ENCODE data around the gene NPSR1. TPM values are rescaled to one million over a fixed set of nuclear protein-coding genes. Genes with fewer than 3 reads are reported as not detected.

Gene NPSR1
- total RNA-seq, 1 donor from 2014 or later = not detected

DNA sequence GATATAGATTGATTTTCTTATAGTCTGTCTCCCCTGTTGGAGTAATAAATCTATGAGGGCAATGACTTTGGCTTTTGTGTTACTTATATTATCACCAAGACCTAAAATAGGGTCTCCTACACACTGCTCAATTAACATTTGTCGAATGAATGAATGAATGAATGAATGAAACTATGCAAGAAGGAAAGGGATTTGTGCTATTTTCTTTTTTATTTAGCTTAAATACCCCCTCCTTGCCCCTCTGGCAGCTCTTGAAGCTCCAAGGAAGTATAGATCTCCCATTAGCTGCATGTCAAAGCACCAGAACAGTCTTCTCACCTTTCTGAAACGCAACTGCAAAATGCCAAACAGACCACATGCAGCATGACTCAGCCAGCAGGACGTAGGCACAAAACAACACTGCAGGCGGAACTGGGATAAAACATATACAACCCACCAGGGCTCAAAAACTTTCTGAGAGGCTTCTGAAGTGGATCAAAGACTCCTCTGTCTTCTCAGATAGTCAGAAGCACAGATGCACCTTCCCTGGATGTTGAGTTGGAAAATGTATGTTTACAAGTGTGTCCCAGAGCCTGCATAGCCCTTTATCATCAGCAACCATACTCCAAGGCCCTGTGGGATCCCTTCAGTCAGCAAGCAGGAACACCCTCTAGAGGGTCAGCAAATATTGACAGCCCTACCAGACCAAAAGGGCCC lies 187.8 kb downstream of the NPSR1 start:
- FAIRE-seq (no peak), DNase-seq (ENCODE audit: low read depth) (peak; percentile 46)
- Histone ChIP-seq H4K20me1 (ENCODE audit: insufficient read depth, low read length) (no peaks in the 10 kb centered on the region), H2AFZ (ENCODE audit: low read depth, low read length) (peak overlapping the region; percentile 13), H3K36me3 (ENCODE audit: insufficient read depth, low read length) (no peaks in the 10 kb centered on the region), H3K9ac (ENCODE audit: low read length) (no peak overlapping the region), H3K4me2 (ENCODE audit: low read length) (peak overlapping the region; percentile 35), H3K27me3 (ENCODE audit: insufficient read depth, low read length) (no peaks in the 10 kb centered on the region), H3K27ac (ENCODE audit: low read depth, low read length) (no peak overlapping the region), H3K4me3 (ENCODE audit: insufficient read depth, low read depth, low read length) (no peak overlapping the region), H3K9me3 (ENCODE audit: insufficient read depth, low read depth, low read length) (no peaks in the 10 kb centered on the region), H3K79me2 (ENCODE audit: insufficient read depth, low read length) (no peaks in the 10 kb centered on the region), H3K4me1 (ENCODE audit: insufficient read depth, low read length) (peaks cover 10% of the 10 kb centered on the region)
- H3K4me1 Mint-ChIP-seq (ENCODE audit: low read depth, unreplicated experiment) = peaks cover 26% of the 10 kb centered on the region
- TF ChIP-seq, protein P1, sequence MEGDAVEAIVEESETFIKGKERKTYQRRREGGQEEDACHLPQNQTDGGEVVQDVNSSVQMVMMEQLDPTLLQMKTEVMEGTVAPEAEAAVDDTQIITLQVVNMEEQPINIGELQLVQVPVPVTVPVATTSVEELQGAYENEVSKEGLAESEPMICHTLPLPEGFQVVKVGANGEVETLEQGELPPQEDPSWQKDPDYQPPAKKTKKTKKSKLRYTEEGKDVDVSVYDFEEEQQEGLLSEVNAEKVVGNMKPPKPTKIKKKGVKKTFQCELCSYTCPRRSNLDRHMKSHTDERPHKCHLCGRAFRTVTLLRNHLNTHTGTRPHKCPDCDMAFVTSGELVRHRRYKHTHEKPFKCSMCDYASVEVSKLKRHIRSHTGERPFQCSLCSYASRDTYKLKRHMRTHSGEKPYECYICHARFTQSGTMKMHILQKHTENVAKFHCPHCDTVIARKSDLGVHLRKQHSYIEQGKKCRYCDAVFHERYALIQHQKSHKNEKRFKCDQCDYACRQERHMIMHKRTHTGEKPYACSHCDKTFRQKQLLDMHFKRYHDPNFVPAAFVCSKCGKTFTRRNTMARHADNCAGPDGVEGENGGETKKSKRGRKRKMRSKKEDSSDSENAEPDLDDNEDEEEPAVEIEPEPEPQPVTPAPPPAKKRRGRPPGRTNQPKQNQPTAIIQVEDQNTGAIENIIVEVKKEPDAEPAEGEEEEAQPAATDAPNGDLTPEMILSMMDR (IDR thresholded peaks at IDR 0.05; ENCODE audit: insufficient read depth, low read depth, low read length) = no peak
- no peak for TF ChIP-seq EZH2 (IDR thresholded peaks at IDR 0.05; ENCODE audit: insufficient read depth, low read length)
- H3K27me3 Mint-ChIP-seq (ENCODE audit: low read depth, unreplicated experiment) = no peaks in the 10 kb centered on the region
- H3K4me3 Mint-ChIP-seq (ENCODE audit: unreplicated experiment) = no peak overlapping the region
- H3K9me3 Mint-ChIP-seq (ENCODE audit: unreplicated experiment) = no peaks in the 10 kb centered on the region
- peak overlapping the region; percentile 56 for H3K27ac Mint-ChIP-seq (ENCODE audit: unreplicated experiment)
- no peaks in the 10 kb centered on the region for H3K36me3 Mint-ChIP-seq (ENCODE audit: low read depth, unreplicated experiment)

DNA sequence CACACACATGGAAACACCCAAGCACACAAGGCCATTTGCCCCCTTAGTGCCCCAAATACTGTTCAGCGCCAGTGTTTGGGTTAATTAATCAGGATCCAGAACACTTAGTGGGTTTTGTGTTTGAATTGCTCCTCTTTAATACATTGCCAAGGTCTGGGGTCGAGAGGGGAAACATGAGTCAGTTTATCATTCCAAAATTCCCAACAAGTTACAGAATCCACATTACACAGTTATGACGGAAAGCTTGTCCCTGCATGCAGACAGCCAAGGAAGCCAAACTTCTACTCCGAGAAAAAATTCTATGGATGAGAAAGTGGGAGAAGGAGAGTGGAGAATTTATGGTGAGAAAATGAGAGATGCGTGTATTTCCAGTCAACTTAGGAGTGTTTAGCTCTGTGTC lies 189.0 kb downstream of the NPSR1 start:
- DNase-seq (ENCODE audit: low read depth) = peak; percentile 45
- no peak overlapping the region for H3K4me3 ChIP-seq (ENCODE audit: insufficient read depth, low read depth, low read length)
- no peaks in the 10 kb centered on the region for H4K20me1 ChIP-seq (ENCODE audit: insufficient read depth, low read length)
- no peaks in the 10 kb centered on the region for H3K79me2 ChIP-seq (ENCODE audit: insufficient read depth, low read length)
- FAIRE-seq = no peak
- no peak overlapping the region for H2AFZ ChIP-seq (ENCODE audit: low read depth, low read length)
- Mint-ChIP-seq H3K4me3 (ENCODE audit: unreplicated experiment) (no peak overlapping the region), H3K4me1 (ENCODE audit: low read depth, unreplicated experiment) (peaks cover 28% of the 10 kb centered on the region), H3K27me3 (ENCODE audit: low read depth, unreplicated experiment) (no peaks in the 10 kb centered on the region), H3K27ac (ENCODE audit: unreplicated experiment) (peak overlapping the region; percentile 3), H3K36me3 (ENCODE audit: low read depth, unreplicated experiment) (no peaks in the 10 kb centered on the region), H3K9me3 (ENCODE audit: unreplicated experiment) (no peaks in the 10 kb centered on the region)
- no peaks in the 10 kb centered on the region for H3K27me3 ChIP-seq (ENCODE audit: insufficient read depth, low read length)
- H3K9me3 ChIP-seq (ENCODE audit: insufficient read depth, low read depth, low read length) = no peaks in the 10 kb centered on the region
- H3K36me3 ChIP-seq (ENCODE audit: insufficient read depth, low read length) = no peaks in the 10 kb centered on the region
- no peak overlapping the region for H3K9ac ChIP-seq (ENCODE audit: low read length)
- peaks cover 10% of the 10 kb centered on the region for H3K4me1 ChIP-seq (ENCODE audit: insufficient read depth, low read length)
- no peak for TF ChIP-seq EZH2 (IDR thresholded peaks at IDR 0.05; ENCODE audit: insufficient read depth, low read length)
- TF ChIP-seq, protein P1 (IDR thresholded peaks at IDR 0.05; ENCODE audit: insufficient read depth, low read depth, low read length) = no peak
- peak overlapping the region; percentile 25 for H3K27ac ChIP-seq (ENCODE audit: low read depth, low read length)
- no peak overlapping the region for H3K4me2 ChIP-seq (ENCODE audit: low read length)

DNA sequence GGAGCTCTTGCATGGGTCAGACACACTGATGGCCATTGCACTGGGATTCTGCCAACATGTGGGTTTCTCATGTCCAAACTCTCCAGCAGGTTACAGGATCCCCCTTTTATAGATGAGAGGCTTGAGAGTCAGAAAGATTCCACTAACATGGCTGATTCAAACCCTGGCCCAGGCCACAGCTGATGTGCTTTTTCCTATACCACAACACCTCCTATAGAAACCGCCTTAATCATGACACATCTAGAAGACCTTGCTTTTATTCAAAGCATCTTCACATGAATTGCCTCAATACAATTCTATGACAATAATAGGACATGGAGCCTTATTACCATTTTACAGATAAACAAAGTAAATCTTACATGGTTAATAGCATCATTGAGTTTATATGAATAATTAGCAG lies 190.7 kb downstream of the NPSR1 start:
- H3K9ac ChIP-seq (ENCODE audit: low read length) = no peak overlapping the region
- TF ChIP-seq, protein P1 (IDR thresholded peaks at IDR 0.05; ENCODE audit: insufficient read depth, low read depth, low read length) = no peak
- TF ChIP-seq EZH2 (IDR thresholded peaks at IDR 0.05; ENCODE audit: insufficient read depth, low read length) = no peak
- H3K9me3 Mint-ChIP-seq (ENCODE audit: unreplicated experiment) = no peaks in the 10 kb centered on the region
- no peaks in the 10 kb centered on the region for H3K27me3 Mint-ChIP-seq (ENCODE audit: low read depth, unreplicated experiment)
- H3K4me1 Mint-ChIP-seq (ENCODE audit: low read depth, unreplicated experiment) = peaks cover 39% of the 10 kb centered on the region
- H3K4me3 ChIP-seq (ENCODE audit: insufficient read depth, low read depth, low read length) = no peak overlapping the region
- no peak overlapping the region for H3K27ac ChIP-seq (ENCODE audit: low read depth, low read length)
- peaks cover 13% of the 10 kb centered on the region for H3K4me1 ChIP-seq (ENCODE audit: insufficient read depth, low read length)
- H3K4me2 ChIP-seq (ENCODE audit: low read length) = no peak overlapping the region
- DNase-seq (ENCODE audit: low read depth) (no peak), FAIRE-seq (no peak)
- no peaks in the 10 kb centered on the region for H4K20me1 ChIP-seq (ENCODE audit: insufficient read depth, low read length)
- H3K36me3 ChIP-seq (ENCODE audit: insufficient read depth, low read length) = no peaks in the 10 kb centered on the region
- no peaks in the 10 kb centered on the region for H3K9me3 ChIP-seq (ENCODE audit: insufficient read depth, low read depth, low read length)
- H3K4me3 Mint-ChIP-seq (ENCODE audit: unreplicated experiment) = no peak overlapping the region
- H2AFZ ChIP-seq (ENCODE audit: low read depth, low read length) = no peak overlapping the region
- H3K79me2 ChIP-seq (ENCODE audit: insufficient read depth, low read length) = no peaks in the 10 kb centered on the region
- H3K27ac Mint-ChIP-seq (ENCODE audit: unreplicated experiment) = no peak overlapping the region
- H3K27me3 ChIP-seq (ENCODE audit: insufficient read depth, low read length) = no peaks in the 10 kb centered on the region
- no peaks in the 10 kb centered on the region for H3K36me3 Mint-ChIP-seq (ENCODE audit: low read depth, unreplicated experiment)

Data from astrocyte (in vitro differentiated cells and primary cell).